Keratinocyte (primary cell): ENCODE measurements around the gene NUDT3. TPM values are rescaled to one million over a fixed set of nuclear protein-coding genes. Genes with fewer than 3 reads are reported as not detected.

Source experiments
- DNase-seq: peaks from one replicate; pipeline ENCODE4 v3.0.0-alpha.2; 2011; ENCODE audit warnings: low read depth, missing footprints, low spot score
- FAIRE-seq: peaks from 2 replicates; lab custom pipeline; 2011; peaks lifted over from hg19 to GRCh38; lab: Jason Lieb, UNC
- H2AFZ ChIP-seq: 2 replicates; pipeline ENCODE4 v1.6.0; 2012; ENCODE audit warnings: low read length, control low read depth, inconsistent platforms; ENCODE audit not compliant: control insufficient read depth
- H3K27ac ChIP-seq: 2 replicates; pipeline ENCODE4 v1.5.1; 2011; ENCODE audit warnings: low read length; ENCODE audit not compliant: control insufficient read depth, insufficient read depth
- H3K27me3 ChIP-seq: 3 replicates; pipeline ENCODE4 v1.6.0; 2011; ENCODE audit warnings: low read length; ENCODE audit not compliant: control insufficient read depth, insufficient read depth; ENCODE audit errors: extremely low read depth
- H3K36me3 ChIP-seq, 2 experiments: 2 replicates in 1 of 2; 3 replicates in 1 of 2; pipeline ENCODE4 v1.5.1; 2011; ENCODE audit warnings: low read length in 2 of 2, mild to moderate bottlenecking in 1 of 2; ENCODE audit not compliant: control insufficient read depth in 2 of 2, insufficient read depth in 2 of 2; ENCODE audit errors: extremely low read depth in 1 of 2
- H3K4me1 ChIP-seq: 3 replicates; pipeline ENCODE4 v1.5.1; 2011; ENCODE audit warnings: low read length; ENCODE audit not compliant: control insufficient read depth, insufficient read depth; ENCODE audit errors: extremely low read depth
- H3K4me2 ChIP-seq: 3 replicates; pipeline ENCODE4 v1.6.0; 2011; ENCODE audit warnings: low read depth, low read length; ENCODE audit not compliant: control insufficient read depth, insufficient read depth; ENCODE audit errors: extremely low read depth
- H3K4me3 ChIP-seq, 3 experiments: fragments of 200-600 bp in 1 of 3; sonication (generic) in 1 of 3; 2 replicates in 2 of 3; 3 replicates in 1 of 3; pipeline ENCODE4 v1.5.1; 2011 to 2016; ENCODE audit warnings: low read length in 3 of 3, mild to moderate bottlenecking in 3 of 3, control low read depth in 2 of 3, inconsistent platforms in 1 of 3, low read depth in 1 of 3, mixed read lengths in 1 of 3, mixed run types in 1 of 3, moderate library complexity in 1 of 3; ENCODE audit not compliant: control insufficient read depth in 2 of 3, insufficient read depth in 2 of 3; ENCODE audit errors: extremely low read depth in 1 of 3
- H3K79me2 ChIP-seq: 2 replicates; pipeline ENCODE4 v1.6.0; 2012; ENCODE audit warnings: low read length; ENCODE audit not compliant: control insufficient read depth, insufficient read depth
- H3K9ac ChIP-seq: 3 replicates; pipeline ENCODE4 v1.6.0; 2011; ENCODE audit warnings: low read length; ENCODE audit not compliant: control insufficient read depth, insufficient read depth; ENCODE audit errors: extremely low read depth
- H3K9me1 ChIP-seq: 3 replicates; pipeline ENCODE4 v1.6.0; 2011; ENCODE audit warnings: low read length; ENCODE audit not compliant: control insufficient read depth, insufficient read depth; ENCODE audit errors: extremely low read depth
- H3K9me3 ChIP-seq: 2 replicates; pipeline ENCODE4 v1.5.1; 2012; ENCODE audit warnings: low read depth, low read length; ENCODE audit not compliant: control insufficient read depth
- H4K20me1 ChIP-seq: 3 replicates; pipeline ENCODE4 v1.6.0; 2011; ENCODE audit warnings: low read length; ENCODE audit not compliant: control insufficient read depth, insufficient read depth; ENCODE audit errors: extremely low read depth
- EZH2 ChIP-seq: IDR thresholded peaks from one replicate; pipeline ENCODE4 v1.6.1; 2012; ENCODE audit warnings: inconsistent platforms, mild to moderate bottlenecking, low read length, moderate library complexity
- dilution Hi-C: fragments of 300-500 bp; cut with MboI; formaldehyde crosslinking; loops from one replicate; pipeline ENCODE4 v1.7.0; 2020; ENCODE audit warnings: low sequenced_read_pairs; ENCODE audit not compliant: extremely low pct_ligation_motif_present
- polyA plus RNA-seq, 5 experiments: library from polyadenylated mRNA; depleted of rRNA in 3 of 5; stranded (reverse) in 3 of 5; stranded (forward) in 1 of 5; unstranded in 1 of 5; fragments of >200 nt; gene quantifications; 1 replicate in 1 of 5; 2 replicates in 3 of 5; 3 replicates in 1 of 5; pipeline versions ENCODE4 v1.2.1 to v1.2.3, GENCODE V29; 2011 to 2012; ENCODE audit warnings: missing spikeins in 2 of 5, low read depth in 1 of 5, low replicate concordance in 1 of 5
- TF ChIP-seq, protein P1 (sequence below), 3 experiments: IDR thresholded peaks in 1 of 3; conservative IDR thresholded peaks in 1 of 3; optimal IDR thresholded peaks in 1 of 3; 2 replicates in 2 of 3; 3 replicates in 1 of 3; pipeline versions ENCODE3 to v1.5.1; 2011; ENCODE audit warnings: low read length in 3 of 3, mild to moderate bottlenecking in 3 of 3, moderate library complexity in 2 of 3, control low read depth in 1 of 3, inconsistent platforms in 1 of 3; ENCODE audit not compliant: insufficient read depth in 2 of 3; ENCODE audit errors: extremely low read depth in 1 of 3

NUDT3 gene
- polyA plus RNA-seq, 1 donor (not counting 4 experiments of a cell fraction or from before 2014, with no cell fraction given): 16.5 TPM

GRCh38 chr6:34323300-34323699, 69.2 kb downstream of the NUDT3 start:
- no peaks in the 10 kb centered on the region for H3K36me3 ChIP-seq
- H3K4me2 ChIP-seq: no peak overlapping the region
- TF ChIP-seq, protein P1, sequence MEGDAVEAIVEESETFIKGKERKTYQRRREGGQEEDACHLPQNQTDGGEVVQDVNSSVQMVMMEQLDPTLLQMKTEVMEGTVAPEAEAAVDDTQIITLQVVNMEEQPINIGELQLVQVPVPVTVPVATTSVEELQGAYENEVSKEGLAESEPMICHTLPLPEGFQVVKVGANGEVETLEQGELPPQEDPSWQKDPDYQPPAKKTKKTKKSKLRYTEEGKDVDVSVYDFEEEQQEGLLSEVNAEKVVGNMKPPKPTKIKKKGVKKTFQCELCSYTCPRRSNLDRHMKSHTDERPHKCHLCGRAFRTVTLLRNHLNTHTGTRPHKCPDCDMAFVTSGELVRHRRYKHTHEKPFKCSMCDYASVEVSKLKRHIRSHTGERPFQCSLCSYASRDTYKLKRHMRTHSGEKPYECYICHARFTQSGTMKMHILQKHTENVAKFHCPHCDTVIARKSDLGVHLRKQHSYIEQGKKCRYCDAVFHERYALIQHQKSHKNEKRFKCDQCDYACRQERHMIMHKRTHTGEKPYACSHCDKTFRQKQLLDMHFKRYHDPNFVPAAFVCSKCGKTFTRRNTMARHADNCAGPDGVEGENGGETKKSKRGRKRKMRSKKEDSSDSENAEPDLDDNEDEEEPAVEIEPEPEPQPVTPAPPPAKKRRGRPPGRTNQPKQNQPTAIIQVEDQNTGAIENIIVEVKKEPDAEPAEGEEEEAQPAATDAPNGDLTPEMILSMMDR (optimal IDR thresholded peaks at IDR 0.05 in 1 of 3, IDR thresholded peaks at IDR 0.05 in 1 of 3, conservative IDR thresholded peaks at IDR 0.05 in 1 of 3; ENCODE audit: extremely low read depth in 1 of 3, insufficient read depth in 2 of 3, low read length in 3 of 3): no peak
- no peak for TF ChIP-seq EZH2
- H3K79me2 ChIP-seq: peaks cover 16% of the 10 kb centered on the region
- no peaks in the 10 kb centered on the region for H3K9me1 ChIP-seq
- DNase-seq (no peak), FAIRE-seq (no peak)
- H2AFZ ChIP-seq: no peak overlapping the region
- no peaks in the 10 kb centered on the region for H3K27me3 ChIP-seq
- H4K20me1 ChIP-seq: peaks cover 2% of the 10 kb centered on the region
- H3K27ac ChIP-seq: no peak overlapping the region
- H3K9ac ChIP-seq: no peak overlapping the region
- H3K9me3 ChIP-seq: no peaks in the 10 kb centered on the region
- no peak overlapping the region for H3K4me3 ChIP-seq
- dilution Hi-C loops: no loop called here
- H3K4me1 ChIP-seq: peaks cover 7% of the 10 kb centered on the region

GRCh38 chr6:34322732-34323131, 69.7 kb downstream of the NUDT3 start:
- Histone ChIP-seq H3K36me3 (no peaks in the 10 kb centered on the region), H3K27me3 (no peaks in the 10 kb centered on the region), H3K9ac (no peak overlapping the region), H3K27ac (no peak overlapping the region), H3K4me1 (peaks cover 7% of the 10 kb centered on the region), H3K9me1 (no peaks in the 10 kb centered on the region), H2AFZ (no peak overlapping the region), H3K79me2 (peaks cover 16% of the 10 kb centered on the region), H4K20me1 (peaks cover 2% of the 10 kb centered on the region), H3K4me2 (no peak overlapping the region), H3K4me3 (no peak overlapping the region), H3K9me3 (no peaks in the 10 kb centered on the region)
- TF ChIP-seq, protein P1 (optimal IDR thresholded peaks at IDR 0.05 in 1 of 3, IDR thresholded peaks at IDR 0.05 in 1 of 3, conservative IDR thresholded peaks at IDR 0.05 in 1 of 3; ENCODE audit: extremely low read depth in 1 of 3, insufficient read depth in 2 of 3, low read length in 3 of 3): no peak
- no peak for TF ChIP-seq EZH2
- FAIRE-seq (no peak), DNase-seq (no peak)
- dilution Hi-C loops: no loop called here
